CD4-positive, alpha-beta T cell treated with Interleukin-15 for 4 hours (primary cell): Measurements from ENCODE around the gene HIVEP3.

Experiments used
- DNase-seq: peaks from one replicate; pipeline ENCODE4 v3.0.0-alpha.2; 2020; ENCODE audit warnings: low spot score

Gene HIVEP3

DNA sequence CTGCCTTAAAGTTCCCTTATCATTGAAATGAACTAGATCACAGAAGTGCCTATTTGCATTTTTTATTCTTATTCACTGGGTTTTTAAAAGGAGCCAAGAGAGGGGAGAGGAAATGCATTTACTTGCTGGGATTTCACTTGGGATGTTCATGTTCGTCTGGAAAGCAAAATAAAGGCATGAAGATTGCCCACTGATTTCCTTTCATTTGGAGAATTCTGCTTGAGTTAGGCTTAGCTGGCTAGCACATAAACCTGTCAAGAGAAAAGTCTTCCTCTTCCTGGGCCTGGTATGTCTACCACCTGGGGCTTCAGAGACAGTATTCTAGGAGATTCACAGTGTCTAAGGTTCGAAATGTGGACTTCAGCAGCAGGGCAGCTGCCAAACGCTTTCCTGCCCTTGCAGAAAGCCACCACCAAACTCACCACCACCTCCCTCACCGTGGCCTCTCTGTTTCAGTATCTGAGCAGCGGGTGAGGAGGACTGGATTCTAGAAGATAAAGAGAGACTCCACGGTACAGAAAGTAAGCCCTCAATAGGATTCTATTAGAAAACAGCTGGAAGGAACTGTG, 44.5 kb downstream of the HIVEP3 start:
- DNase-seq = no peak

DNA sequence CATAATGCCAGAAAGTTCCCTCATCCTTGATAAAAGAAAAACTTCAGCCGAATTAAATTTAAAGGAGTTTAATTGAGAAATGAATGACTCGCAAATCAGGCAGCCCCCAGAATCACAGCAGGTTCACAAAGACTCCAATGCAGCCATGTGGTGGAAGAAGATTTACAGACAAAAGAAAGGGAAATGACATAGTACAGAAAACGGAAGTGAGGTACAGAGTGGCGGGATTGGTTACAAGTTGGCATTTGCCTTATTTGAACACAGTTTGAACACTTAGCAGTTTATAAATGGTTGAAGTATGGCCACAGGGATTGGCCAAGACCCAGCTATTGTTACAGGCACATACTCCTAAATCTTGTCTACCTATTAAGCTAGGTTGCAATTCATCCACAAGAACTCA, 46.6 kb downstream of the HIVEP3 start:
- no peak for DNase-seq

DNA sequence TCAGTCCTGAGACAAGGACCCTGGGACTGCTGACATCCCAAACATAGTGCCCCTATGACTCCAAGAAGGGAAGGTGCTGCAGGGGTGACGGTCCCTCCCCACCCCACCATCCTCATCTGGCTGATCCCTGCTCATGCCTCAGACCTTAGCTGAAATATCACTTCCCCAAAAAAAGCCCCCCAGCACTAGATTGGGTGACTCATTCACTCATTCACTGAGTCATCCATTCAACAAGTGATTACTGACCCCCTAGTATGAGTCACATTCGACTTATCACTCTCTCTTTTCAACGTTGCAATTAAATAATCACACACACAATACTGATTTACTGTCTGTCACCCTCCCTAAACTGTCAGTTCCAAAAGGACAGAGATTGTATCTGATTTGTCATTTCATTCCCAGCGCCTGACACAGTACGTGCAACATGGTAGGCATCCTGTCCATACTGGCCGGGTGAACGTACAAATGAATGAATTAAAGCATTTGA, 48.6 kb downstream of the HIVEP3 start:
- peak; percentile 31 for DNase-seq

DNA sequence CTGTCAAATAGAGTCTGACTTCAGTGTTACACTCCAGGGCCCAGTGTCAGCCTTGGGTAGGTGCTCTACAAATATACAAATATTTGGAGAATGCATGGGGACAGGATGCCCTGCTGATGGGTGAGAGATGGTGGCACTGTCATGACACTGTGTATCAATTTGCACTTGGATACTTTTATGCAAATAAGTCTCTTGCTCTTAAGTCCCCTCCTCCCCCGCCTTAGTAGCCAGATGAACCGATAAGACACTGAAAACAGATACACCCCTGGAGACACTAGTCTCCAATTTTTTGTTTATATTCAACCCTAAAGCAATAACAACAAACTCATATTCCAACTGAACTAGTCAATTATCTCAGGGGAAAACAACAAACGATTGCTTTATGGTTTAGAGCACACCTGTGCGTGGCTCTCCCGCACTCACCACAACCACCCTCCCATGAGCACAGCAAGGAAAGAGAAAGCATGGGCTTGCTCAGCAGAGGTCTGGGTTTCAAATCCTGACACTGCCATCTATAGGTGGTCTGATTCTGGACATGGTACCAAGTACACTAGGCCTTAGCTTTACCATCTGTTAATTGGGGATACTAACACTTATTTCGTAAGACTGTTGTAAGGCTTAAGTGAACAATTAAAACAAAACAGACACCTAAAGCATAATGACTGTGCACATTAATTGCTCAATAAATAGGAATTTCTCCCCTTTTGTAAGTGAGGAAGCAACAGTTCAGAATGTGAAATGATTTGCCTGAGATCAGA, 50.3 kb downstream of the HIVEP3 start:
- DNase-seq = peak; percentile 37

DNA sequence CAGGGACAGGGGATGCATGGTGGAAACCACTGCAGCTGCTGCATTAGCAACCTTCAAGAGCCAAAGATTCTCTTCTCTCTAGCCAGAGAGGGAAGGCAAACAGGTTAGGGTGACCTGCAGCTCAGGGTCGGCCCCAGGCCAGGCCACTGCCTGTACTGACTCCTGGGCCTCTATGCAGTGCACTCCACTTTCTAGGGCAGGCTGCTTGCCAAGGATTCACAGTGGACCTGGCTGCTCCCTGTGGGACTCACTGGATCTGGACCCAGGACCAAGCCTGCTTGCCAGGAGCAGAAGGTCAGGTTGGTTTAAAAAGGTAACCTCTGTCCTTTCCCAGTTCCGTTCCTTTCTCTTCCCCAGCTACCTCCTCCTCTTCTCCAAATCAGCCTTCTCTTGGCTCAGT, 52.4 kb downstream of the HIVEP3 start:
- DNase-seq = no peak

DNA sequence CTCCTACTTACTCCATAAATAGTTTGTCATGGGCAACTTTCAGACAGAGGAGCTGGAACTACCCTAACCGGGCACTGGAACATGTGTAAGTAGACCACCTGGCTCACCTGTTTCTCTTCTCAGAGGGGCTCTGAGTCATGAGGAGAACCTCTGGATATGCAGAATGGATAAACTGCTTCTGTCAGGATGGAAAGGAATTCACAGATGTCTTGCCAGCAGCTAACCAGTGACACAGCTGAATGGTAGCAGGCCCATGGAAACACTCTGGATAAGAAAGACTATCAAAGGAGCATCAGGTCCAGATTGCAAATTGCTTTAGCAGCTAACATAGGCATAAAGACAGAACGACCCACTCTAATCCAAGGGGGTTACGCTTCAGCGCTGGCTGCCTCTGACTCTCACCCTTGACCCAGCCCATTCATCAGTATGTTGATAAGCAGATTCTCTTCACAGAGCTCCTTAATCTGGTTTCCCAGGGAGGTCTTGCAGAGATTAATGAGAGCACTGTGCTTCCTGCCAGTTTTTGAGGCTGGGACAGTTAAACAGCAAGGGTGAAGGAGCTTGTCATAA, 54.2 kb downstream of the HIVEP3 start:
- no peak for DNase-seq

DNA sequence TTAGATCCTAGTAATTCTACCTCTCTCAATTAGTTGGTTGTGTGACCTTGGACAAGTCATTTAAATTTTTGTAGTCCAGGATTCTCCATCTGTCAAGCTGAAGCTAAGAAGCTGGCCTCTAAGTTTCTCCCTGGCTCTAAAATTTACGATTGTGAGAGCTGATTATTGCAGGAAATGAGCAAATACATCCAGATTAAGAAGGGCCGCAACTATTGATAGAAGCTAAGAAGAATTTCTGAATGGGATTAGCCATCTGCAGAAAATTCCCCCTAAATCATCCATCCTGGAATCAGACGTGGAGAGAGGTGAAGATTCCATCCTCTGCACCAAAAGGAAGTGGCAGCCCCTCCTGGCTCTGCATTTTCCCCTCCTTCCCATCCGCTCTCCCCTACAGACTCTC, 55.0 kb downstream of the HIVEP3 start:
- DNase-seq = no peak

DNA sequence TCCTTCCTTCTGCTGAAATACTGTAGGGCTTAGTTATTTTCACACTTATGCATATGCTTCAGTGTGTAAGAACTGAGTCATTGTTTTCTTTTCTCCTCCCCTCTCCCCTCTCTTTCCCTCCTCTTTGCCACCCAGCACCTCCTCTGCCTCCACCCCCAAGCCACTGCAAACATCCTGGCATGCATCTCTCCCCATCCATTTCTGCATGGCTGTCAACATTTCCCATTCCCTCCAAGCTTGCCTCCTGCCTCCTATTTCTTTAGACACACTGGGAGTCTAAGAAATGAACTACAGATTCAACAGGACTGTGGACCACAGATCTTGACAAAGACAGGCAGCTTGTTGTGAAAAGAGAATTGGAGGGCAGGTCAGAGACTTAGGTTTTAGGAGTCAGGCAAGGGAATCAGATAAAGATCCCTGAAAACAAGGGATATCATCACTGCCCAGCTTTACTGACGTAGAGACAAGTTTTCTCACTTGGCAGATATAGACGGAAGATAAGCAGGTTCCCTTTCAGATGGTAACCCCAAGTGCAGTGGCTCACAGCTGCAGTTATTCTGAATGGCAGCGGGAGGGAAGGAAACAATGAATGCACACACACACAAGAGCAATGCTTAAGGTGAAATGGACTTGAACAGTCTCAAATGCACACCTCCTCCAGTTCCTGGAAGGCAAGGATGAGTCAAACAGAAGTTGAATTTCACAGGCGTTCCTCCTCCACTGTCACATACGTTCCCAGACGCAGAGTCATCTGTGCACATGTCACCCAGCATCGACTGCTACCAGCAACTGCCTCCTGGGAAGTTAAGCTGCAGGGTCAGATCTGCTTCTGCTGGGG, 56.1 kb downstream of the HIVEP3 start:
- DNase-seq = peak; percentile 23

DNA sequence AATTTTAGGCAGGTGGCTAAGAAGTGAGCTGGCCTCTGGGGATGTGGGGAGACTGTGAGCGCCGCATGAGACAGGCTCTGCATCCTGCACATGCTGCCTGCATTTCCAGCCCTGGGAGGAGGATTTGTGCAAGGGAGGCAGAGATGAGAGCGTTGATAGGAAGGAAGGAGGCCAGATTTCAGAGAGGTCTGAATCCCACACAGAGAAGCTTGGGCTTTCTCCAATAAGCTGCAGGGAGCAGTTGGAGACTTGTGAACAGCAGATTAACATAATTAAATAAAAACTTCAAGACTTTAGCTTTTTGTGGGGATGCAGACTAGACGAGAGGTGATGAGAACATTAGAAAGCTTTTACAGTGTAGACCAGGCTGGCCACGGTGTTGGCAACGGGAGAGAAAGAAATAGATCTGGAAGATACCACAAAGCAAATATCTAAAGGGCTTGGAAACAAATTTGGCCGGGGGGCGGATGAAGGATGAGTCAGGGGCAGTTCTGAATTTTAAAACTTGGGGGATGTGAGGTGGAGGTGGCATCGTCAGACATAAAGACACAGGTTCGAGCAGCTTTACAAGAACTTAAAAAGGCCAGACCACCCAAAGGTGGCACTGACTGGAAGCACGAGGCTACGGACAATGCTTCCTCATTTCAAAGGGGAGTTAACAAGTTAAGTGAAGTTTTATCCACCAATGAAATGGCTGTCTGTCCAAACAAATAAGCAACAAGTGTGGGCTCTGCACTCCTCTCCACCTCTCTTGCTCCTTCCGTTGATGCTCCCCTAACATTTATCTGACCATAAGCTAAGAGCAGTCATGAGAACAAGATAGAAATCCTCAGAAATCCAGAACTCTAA, 57.0 kb downstream of the HIVEP3 start:
- no peak for DNase-seq

DNA sequence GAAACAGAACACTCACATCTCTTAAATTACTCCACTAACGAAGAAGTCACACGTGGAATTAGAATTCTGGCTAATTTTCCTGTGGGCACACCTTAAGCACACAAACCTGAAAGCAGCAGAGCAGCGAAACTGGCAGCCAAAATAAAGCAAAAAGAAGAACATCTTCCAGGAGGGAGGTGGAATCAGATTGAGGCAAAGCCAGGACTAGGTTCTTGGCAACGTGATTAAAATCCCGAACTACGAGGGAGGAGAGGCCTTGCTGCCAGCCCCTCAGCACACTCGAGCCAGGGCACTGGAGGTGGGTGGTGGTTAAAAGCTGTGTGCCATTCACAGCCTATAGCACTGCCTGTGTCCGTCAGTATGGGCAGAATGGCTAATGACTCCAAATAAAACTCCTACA, 58.0 kb downstream of the HIVEP3 start:
- DNase-seq = no peak

DNA sequence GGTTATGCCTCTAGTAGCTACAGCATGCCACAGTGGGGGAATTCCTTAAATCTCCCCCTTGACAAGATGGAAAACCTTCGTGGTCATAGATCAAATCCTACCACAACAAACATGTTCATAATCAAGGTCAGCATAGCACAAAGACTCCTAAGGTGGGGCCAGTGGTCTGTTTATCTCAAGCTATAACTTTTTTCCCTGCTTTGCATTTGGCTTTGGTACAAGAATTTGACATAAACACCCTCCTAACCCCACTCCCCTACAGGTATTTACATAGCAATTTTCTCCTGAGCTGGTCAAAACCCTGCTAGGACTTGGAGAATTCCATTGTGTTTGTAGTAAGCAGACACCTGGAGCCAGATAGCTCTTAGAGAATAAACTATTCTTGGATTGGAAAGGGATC, 58.5 kb downstream of the HIVEP3 start:
- no peak for DNase-seq

DNA sequence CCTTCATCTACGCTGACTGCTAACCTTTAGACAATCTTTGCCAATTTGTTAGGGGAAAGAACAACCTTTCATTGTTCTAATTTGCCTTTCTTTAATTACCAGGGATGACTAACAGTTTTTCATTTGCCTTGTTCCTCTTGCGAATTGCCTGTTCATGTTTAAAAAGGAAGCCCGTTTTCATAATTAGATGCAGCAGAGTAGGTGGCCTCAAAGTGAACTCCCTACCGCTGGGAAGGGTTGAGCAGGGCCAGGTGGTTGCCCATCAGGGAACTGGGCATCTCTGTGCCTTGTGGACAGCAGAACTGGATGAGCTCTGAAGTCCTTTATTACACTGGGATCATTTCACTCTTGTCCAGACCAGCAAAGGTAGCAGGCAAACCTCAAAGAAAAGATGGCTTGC, 59.0 kb downstream of the HIVEP3 start:
- no peak for DNase-seq

DNA sequence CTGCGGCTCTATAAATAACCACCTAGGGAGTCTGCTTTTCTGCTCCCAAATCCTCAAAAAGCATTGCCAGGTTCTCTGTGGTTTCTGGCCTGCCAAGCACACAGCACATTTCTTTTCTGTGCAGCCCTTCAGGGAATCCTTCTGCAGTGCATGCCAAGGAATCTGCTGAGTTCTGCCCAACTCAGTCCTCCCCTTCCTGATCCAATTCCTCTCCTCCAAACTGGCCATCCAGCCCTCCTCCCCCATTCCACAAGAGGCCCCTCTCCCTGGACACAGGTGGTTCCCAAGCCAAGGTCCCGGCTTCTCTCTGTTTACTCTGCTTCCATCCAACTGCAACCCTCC, 61.8 kb downstream of the HIVEP3 start:
- no peak for DNase-seq

DNA sequence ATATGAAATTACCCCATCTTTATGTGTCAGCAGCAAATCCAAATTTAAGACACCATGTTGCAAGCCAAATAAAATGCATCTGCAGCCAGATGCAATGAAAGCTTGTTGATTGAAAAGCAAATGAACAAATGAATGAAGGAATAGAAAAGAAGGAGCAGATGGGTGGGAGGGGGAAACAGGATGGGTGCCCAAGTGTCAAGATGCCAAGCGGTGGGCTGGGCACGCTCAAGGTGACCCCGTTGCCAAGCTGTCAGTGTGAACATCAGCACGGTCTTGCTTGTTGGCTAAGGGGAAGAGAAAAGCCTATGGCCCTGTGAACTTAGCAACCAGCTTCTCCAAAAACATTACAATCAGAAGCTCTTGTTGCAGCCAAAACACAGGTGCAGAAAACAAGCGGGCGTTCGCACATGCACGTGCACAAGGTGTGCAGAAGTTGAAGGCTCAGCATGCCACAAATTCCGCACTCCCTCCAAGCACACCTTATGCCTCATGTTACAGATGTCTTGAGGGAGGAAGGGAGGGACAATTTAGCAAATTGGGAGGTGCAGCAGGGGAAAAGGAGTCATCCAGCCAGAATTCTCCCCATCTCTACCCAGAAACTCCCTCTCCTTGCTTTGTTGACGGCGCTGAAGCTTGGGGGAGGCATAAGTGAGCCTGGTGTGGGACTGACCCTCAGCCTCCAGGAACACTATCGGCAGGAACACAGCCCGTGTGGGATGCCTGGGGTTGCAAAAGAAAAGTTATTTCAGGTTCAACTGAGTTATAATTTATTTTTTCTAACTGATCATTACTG, 62.4 kb downstream of the HIVEP3 start:
- no peak for DNase-seq

DNA sequence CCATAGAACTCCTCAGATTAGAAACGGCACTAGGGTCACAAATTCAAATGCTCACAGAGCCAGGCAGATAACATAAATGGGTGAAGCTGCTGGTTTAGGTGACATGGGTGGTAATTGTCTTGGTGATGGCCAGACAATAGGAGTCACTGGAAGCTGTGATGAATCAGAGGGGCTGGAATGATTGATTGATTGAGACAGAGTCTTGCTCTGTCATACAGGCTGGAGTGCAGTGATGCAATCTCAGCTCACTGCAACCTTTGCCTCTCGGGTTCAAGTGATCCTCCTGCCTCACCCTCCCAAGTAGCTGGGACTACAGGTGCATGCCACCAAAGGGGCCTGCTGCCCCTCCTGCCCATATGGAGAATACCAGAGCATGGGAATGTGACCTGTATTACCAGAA, 63.0 kb downstream of the HIVEP3 start:
- DNase-seq = no peak

DNA sequence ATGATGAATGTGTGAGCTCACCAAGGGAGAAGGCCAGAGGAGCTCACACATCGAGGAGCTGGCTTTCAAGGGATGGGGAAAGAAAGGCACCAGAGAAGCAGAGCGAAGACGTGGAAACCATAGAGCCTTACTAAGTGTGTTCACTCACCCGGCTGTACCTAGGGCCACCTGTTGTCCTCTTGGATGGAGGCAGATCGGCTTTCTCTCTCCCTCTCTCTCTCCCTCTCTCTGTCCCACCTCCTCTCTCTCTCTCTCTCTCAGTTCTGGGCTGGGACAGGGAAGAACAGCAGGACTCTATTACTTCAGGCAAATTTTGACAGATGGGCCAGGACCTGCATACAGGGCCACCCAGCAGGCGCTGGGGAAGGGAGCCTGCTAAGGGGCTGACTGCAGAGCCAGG, 64.8 kb downstream of the HIVEP3 start:
- DNase-seq = no peak

DNA sequence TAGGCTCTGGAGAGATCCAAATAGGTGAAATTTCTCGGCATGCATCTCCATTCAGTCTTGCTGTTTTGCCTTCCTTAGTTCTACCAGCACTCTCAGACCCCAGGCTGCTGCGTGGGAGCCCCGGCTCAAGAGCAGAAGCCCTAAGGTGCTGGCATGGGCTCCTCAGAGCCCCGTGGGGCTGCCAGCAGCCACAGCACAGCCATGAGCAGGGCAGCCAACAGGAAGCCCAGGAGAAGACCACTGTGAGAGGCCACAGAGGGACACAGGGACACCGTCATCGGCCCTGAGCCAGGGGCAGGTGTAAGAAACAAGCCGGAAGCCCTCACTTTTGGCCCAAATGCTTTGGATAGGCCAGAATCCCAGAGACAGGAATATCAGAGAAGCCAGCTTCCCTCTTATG, 66.6 kb downstream of the HIVEP3 start:
- no peak for DNase-seq

DNA sequence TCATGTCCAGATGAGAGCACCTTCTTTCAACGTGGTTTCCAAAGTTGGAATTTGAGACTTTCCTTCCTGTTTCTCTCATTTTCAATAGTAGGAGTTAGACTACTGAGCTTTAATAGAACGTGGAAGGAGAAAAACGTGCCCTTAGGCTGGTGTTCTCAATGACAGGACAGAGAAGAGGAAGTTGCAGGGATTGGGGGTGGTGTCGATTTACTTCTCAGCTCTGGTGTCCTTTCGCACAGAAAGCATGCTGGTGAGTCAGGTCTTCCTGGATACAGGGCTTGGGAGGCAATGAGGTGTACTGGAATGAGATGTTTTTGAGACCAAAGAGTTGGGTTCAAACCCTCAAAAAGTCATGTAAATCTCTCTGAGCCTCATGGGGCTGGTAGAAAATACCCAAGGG, 67.1 kb downstream of the HIVEP3 start:
- DNase-seq = no peak

DNA sequence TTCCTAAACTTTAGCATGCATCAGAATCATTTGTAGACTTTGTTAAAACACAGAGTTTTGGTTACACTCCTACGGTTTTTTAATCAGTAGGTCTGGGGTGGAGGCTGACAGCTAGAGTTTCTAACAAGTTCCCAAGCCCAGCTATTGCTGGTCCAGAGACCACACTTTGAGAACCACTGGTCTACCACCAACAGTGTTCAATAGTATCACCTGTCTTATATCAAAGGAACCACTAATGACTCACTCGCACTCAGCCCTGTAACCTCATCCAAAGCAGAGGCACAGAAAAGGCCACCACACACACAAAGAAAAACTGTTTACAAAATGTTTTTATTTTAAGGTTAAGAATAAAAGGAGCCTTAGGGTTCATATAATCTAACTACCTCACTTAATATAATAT, 68.7 kb downstream of the HIVEP3 start:
- DNase-seq = peak; percentile 26

DNA sequence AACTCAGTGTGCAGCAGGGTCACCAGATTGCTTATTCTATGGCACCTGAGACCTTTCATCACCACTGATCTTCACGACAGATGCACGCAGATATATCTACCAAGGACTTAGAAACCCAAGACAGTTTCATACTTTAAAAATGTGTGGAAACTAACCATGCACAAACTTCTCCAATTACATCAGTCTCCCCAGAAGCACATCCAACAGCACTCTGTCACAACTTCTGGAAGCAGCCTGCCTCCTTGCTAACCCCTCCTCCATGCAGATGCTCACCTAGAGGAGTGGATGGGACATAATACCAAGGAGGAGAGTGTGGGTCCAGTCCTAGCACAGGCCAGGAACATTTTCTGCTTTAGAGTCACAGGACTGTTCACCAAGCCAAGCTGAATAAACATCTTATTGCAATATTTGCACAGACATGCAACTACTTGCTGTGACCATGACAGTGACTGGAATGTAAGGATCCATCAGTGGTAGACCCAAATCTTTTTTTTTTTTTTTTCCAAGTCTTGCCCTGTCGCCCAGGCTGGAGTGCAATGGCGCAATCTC, 69.4 kb downstream of the HIVEP3 start:
- DNase-seq = no peak
